ENCODE measurements around the gene UVSSA.

The UVSSA gene

GRCh38 chr4:1402516-1403091, 55.6 kb downstream of the UVSSA start:
- no peak overlapping the region for H3K9ac ChIP-seq (ENCODE audit: low read depth, low read length)
- H3K9me3 ChIP-seq (ENCODE audit: insufficient read depth, low read depth, low read length), result peaks cover 9% of the 10 kb centered on the region
- no peaks in the 10 kb centered on the region for H3K4me1 ChIP-seq (ENCODE audit: insufficient read depth, low read length)
- H3K36me3 ChIP-seq (ENCODE audit: insufficient read depth, low read depth, low read length), result no peaks in the 10 kb centered on the region
- H3K27me3 ChIP-seq (ENCODE audit: insufficient read depth, low read length), result peaks cover 83% of the 10 kb centered on the region
- H3K4me3 ChIP-seq (ENCODE audit: low read length), result no peak overlapping the region
- H3K27ac ChIP-seq (ENCODE audit: low read length), result no peak overlapping the region

- H3K36me3 ChIP-seq (ENCODE audit: insufficient read depth, low read depth, low read length), result no peaks in the 10 kb centered on the region
- no peaks in the 10 kb centered on the region for H3K4me1 ChIP-seq (ENCODE audit: insufficient read depth, low read length)
- H3K4me3 ChIP-seq (ENCODE audit: low read length), result no peak overlapping the region
- peaks cover 89% of the 10 kb centered on the region for H3K27me3 ChIP-seq (ENCODE audit: insufficient read depth, low read length)
- no peak overlapping the region for H3K27ac ChIP-seq (ENCODE audit: low read length)
- H3K9ac ChIP-seq (ENCODE audit: low read depth, low read length), result no peak overlapping the region
- peaks cover 9% of the 10 kb centered on the region for H3K9me3 ChIP-seq (ENCODE audit: insufficient read depth, low read depth, low read length)
Measured at GRCh38 chr4:1403177-1403583, 56.2 kb downstream of the UVSSA start.

GRCh38 chr4:1403591-1404572, 56.9 kb downstream of the UVSSA start:
- Histone ChIP-seq H3K27ac (ENCODE audit: low read length) (no peak overlapping the region), H3K36me3 (ENCODE audit: insufficient read depth, low read depth, low read length) (no peaks in the 10 kb centered on the region), H3K27me3 (ENCODE audit: insufficient read depth, low read length) (peaks cover 96% of the 10 kb centered on the region), H3K9me3 (ENCODE audit: insufficient read depth, low read depth, low read length) (peaks cover 3% of the 10 kb centered on the region), H3K4me1 (ENCODE audit: insufficient read depth, low read length) (no peaks in the 10 kb centered on the region), H3K4me3 (ENCODE audit: low read length) (no peak overlapping the region), H3K9ac (ENCODE audit: low read depth, low read length) (no peak overlapping the region)

GRCh38 chr4:1404573-1405253, 57.7 kb downstream of the UVSSA start:
- no peak overlapping the region for H3K4me3 ChIP-seq (ENCODE audit: low read length)
- H3K9ac ChIP-seq (ENCODE audit: low read depth, low read length), result no peak overlapping the region
- peaks cover 100% of the 10 kb centered on the region for H3K27me3 ChIP-seq (ENCODE audit: insufficient read depth, low read length)

GRCh38 chr4:1405254-1405635, 58.2 kb downstream of the UVSSA start:
- Histone ChIP-seq H3K4me3 (ENCODE audit: low read length) (no peak overlapping the region), H3K9ac (ENCODE audit: low read depth, low read length) (no peak overlapping the region), H3K27me3 (ENCODE audit: insufficient read depth, low read length) (peaks cover 100% of the 10 kb centered on the region), H3K36me3 (ENCODE audit: insufficient read depth, low read depth, low read length) (no peaks in the 10 kb centered on the region), H3K9me3 (ENCODE audit: insufficient read depth, low read depth, low read length) (no peaks in the 10 kb centered on the region), H3K4me1 (ENCODE audit: insufficient read depth, low read length) (no peaks in the 10 kb centered on the region), H3K27ac (ENCODE audit: low read length) (no peak overlapping the region)

More at GRCh38 chr4:1404573-1405253, 57.7 kb downstream of the UVSSA start:
- Histone ChIP-seq H3K4me1 (ENCODE audit: insufficient read depth, low read length) (no peaks in the 10 kb centered on the region), H3K27ac (ENCODE audit: low read length) (no peak overlapping the region), H3K9me3 (ENCODE audit: insufficient read depth, low read depth, low read length) (no peaks in the 10 kb centered on the region), H3K36me3 (ENCODE audit: insufficient read depth, low read depth, low read length) (no peaks in the 10 kb centered on the region)

- H3K36me3 ChIP-seq (ENCODE audit: insufficient read depth, low read depth, low read length), result no peaks in the 10 kb centered on the region
- H3K27me3 ChIP-seq (ENCODE audit: insufficient read depth, low read length), result peaks cover 100% of the 10 kb centered on the region
- no peaks in the 10 kb centered on the region for H3K9me3 ChIP-seq (ENCODE audit: insufficient read depth, low read depth, low read length)
- no peak overlapping the region for H3K27ac ChIP-seq (ENCODE audit: low read length)
- no peak overlapping the region for H3K4me3 ChIP-seq (ENCODE audit: low read length)
- H3K4me1 ChIP-seq (ENCODE audit: insufficient read depth, low read length), result no peaks in the 10 kb centered on the region
- H3K9ac ChIP-seq (ENCODE audit: low read depth, low read length), result no peak overlapping the region
Measured at GRCh38 chr4:1405636-1406393, 58.8 kb downstream of the UVSSA start.

- Histone ChIP-seq H3K9me3 (ENCODE audit: insufficient read depth, low read depth, low read length) (no peaks in the 10 kb centered on the region), H3K4me3 (ENCODE audit: low read length) (no peak within 1 kb of the TSS), H3K4me1 (ENCODE audit: insufficient read depth, low read length) (no peaks in the 10 kb centered on the region), H3K27ac (ENCODE audit: low read length) (no peak within 1 kb of the TSS), H3K36me3 (ENCODE audit: insufficient read depth, low read depth, low read length) (no peaks in the 10 kb centered on the region), H3K9ac (ENCODE audit: low read depth, low read length) (no peak within 1 kb of the TSS), H3K27me3 (ENCODE audit: insufficient read depth, low read length) (peaks cover 100% of the 10 kb centered on the region)
Measured at GRCh38 chr4:1406394-1406980, 59.5 kb downstream of the UVSSA start, which contains the start of gene NKX1-1. TSS of gene NKX1-1 (minus strand) at chr4:1406442. CDS start at chr4:1406442, 0 bp downstream.

GRCh38 chr4:1406981-1407656, 60.1 kb downstream of the UVSSA start:
- H3K27ac ChIP-seq (ENCODE audit: low read length), result no peak overlapping the region
- H3K9ac ChIP-seq (ENCODE audit: low read depth, low read length), result no peak overlapping the region
- no peaks in the 10 kb centered on the region for H3K9me3 ChIP-seq (ENCODE audit: insufficient read depth, low read depth, low read length)
- no peaks in the 10 kb centered on the region for H3K4me1 ChIP-seq (ENCODE audit: insufficient read depth, low read length)
- peaks cover 100% of the 10 kb centered on the region for H3K27me3 ChIP-seq (ENCODE audit: insufficient read depth, low read length)
- H3K36me3 ChIP-seq (ENCODE audit: insufficient read depth, low read depth, low read length), result no peaks in the 10 kb centered on the region
- H3K4me3 ChIP-seq (ENCODE audit: low read length), result no peak overlapping the region

GRCh38 chr4:1407657-1408333, 60.8 kb downstream of the UVSSA start:
- H3K27me3 ChIP-seq (ENCODE audit: insufficient read depth, low read length), result peaks cover 100% of the 10 kb centered on the region
- H3K27ac ChIP-seq (ENCODE audit: low read length), result no peak overlapping the region
- no peaks in the 10 kb centered on the region for H3K9me3 ChIP-seq (ENCODE audit: insufficient read depth, low read depth, low read length)
- no peak overlapping the region for H3K9ac ChIP-seq (ENCODE audit: low read depth, low read length)
- H3K4me3 ChIP-seq (ENCODE audit: low read length), result no peak overlapping the region
- H3K36me3 ChIP-seq (ENCODE audit: insufficient read depth, low read depth, low read length), result no peaks in the 10 kb centered on the region
- H3K4me1 ChIP-seq (ENCODE audit: insufficient read depth, low read length), result no peaks in the 10 kb centered on the region

GRCh38 chr4:1408418-1408817, 61.4 kb downstream of the UVSSA start:
- no peak overlapping the region for H3K9ac ChIP-seq (ENCODE audit: low read depth, low read length)
- no peaks in the 10 kb centered on the region for H3K36me3 ChIP-seq (ENCODE audit: insufficient read depth, low read depth, low read length)
- H3K9me3 ChIP-seq (ENCODE audit: insufficient read depth, low read depth, low read length), result no peaks in the 10 kb centered on the region
- no peak overlapping the region for H3K4me3 ChIP-seq (ENCODE audit: low read length)
- H3K27ac ChIP-seq (ENCODE audit: low read length), result no peak overlapping the region
- no peaks in the 10 kb centered on the region for H3K4me1 ChIP-seq (ENCODE audit: insufficient read depth, low read length)
- H3K27me3 ChIP-seq (ENCODE audit: insufficient read depth, low read length), result peaks cover 100% of the 10 kb centered on the region
